ENCODE results near the gene ASPSCR1. TPM values are rescaled to one million over a fixed set of nuclear protein-coding genes. Genes with fewer than 3 reads are reported as not detected.
A peak's percentile ranks its signal among the peaks of the same experiment; 100 is the strongest.

Gene ASPSCR1
- total and polyA plus RNA-seq, 2 donors from 2014 or later, result 35.2 to 57.5 TPM

- Histone ChIP-seq H3K36me3 (ENCODE audit: control insufficient read depth in 2 of 3, insufficient read depth in 3 of 3, low read length in 3 of 3) (no peaks in the 10 kb centered on the region), H3K9me3 (ENCODE audit: control insufficient read depth in 2 of 3, insufficient read depth in 1 of 3, low read length in 3 of 3) (no peaks in the 10 kb centered on the region), H3K9ac (ENCODE audit: low read length in 3 of 3) (no peak overlapping the region), H3K27ac (ENCODE audit: low read depth in 2 of 2, low read length in 2 of 2) (no peak overlapping the region), H3K27me3 (ENCODE audit: control insufficient read depth, insufficient read depth, low read length) (no peaks in the 10 kb centered on the region), H3K4me3 (ENCODE audit: low read length in 3 of 3) (no peak overlapping the region), H3K4me1 (ENCODE audit: control insufficient read depth in 2 of 3, insufficient read depth in 2 of 3, low read depth in 1 of 3, low read length in 3 of 3) (peaks cover 0 to 22% (median 6%) of the 10 kb centered on the region in 3 donors)
- DNase-seq (peak in 3 of 5 donors; percentile 51 to 84 (median 55)), FAIRE-seq (no peak)
- intact Hi-C loops (cut with DNase I), result loop anchor here (10.0 kb wide), 1 partner anchor 55 kb away; the partner anchor contains the start of gene NOTUM
- peak; percentile 46 for TF ChIP-seq CTCF (IDR thresholded peaks at IDR 0.05; ENCODE audit: borderline replicate concordance, extremely low read depth, insufficient read depth)
These were observed 42.5 kb downstream of the ASPSCR1 start for GRCh38 chr17:82019690-82020571.

DNA sequence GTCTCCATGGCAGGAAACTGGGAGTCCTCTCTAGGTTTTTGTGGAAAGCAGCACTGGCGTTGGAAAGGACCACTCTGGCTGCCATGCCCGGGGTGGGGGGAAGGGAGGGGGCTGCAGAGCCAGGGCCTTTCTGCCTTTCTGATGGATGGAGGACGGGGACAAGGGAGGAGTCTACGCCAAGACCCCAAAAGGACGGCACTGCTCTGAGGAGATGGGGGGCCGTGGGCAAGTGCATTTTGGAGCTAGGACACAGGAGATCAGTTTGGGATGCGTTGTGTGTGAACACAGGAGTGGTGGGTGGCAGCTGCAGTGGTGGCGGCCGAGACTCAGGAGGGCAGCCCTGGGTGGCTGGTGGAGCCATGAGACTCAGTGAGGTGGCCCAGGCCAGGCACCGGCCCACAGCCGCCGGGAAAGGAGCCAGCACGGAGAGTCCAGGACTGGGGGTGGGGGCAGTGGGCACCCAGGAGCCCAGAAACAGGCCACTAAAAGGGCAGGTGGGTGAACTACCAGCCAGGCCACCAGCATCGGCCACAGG, 43.2 kb downstream of the ASPSCR1 start:
- intact Hi-C loops (cut with DNase I), result no loop called here
- H3K9me3 ChIP-seq (ENCODE audit: control insufficient read depth in 2 of 3, insufficient read depth in 1 of 3, low read length in 3 of 3), result no peaks in the 10 kb centered on the region
- DNase-seq, result no peak
- no peak overlapping the region for H3K4me3 ChIP-seq (ENCODE audit: low read length in 3 of 3)
- H3K27me3 ChIP-seq (ENCODE audit: control insufficient read depth, insufficient read depth, low read length), result no peaks in the 10 kb centered on the region
- H3K4me1 ChIP-seq (ENCODE audit: control insufficient read depth in 2 of 3, insufficient read depth in 2 of 3, low read depth in 1 of 3, low read length in 3 of 3), result peaks cover 0 to 22% (median 6%) of the 10 kb centered on the region in 3 donors
- H3K9ac ChIP-seq (ENCODE audit: low read length in 3 of 3), result no peak overlapping the region
- no peak overlapping the region for H3K27ac ChIP-seq (ENCODE audit: low read depth in 2 of 2, low read length in 2 of 2)
- no peak for FAIRE-seq
- TF ChIP-seq CTCF (IDR thresholded peaks at IDR 0.05; ENCODE audit: borderline replicate concordance, extremely low read depth, insufficient read depth), result no peak
- H3K36me3 ChIP-seq (ENCODE audit: control insufficient read depth in 2 of 3, insufficient read depth in 3 of 3, low read length in 3 of 3), result no peaks in the 10 kb centered on the region

DNA sequence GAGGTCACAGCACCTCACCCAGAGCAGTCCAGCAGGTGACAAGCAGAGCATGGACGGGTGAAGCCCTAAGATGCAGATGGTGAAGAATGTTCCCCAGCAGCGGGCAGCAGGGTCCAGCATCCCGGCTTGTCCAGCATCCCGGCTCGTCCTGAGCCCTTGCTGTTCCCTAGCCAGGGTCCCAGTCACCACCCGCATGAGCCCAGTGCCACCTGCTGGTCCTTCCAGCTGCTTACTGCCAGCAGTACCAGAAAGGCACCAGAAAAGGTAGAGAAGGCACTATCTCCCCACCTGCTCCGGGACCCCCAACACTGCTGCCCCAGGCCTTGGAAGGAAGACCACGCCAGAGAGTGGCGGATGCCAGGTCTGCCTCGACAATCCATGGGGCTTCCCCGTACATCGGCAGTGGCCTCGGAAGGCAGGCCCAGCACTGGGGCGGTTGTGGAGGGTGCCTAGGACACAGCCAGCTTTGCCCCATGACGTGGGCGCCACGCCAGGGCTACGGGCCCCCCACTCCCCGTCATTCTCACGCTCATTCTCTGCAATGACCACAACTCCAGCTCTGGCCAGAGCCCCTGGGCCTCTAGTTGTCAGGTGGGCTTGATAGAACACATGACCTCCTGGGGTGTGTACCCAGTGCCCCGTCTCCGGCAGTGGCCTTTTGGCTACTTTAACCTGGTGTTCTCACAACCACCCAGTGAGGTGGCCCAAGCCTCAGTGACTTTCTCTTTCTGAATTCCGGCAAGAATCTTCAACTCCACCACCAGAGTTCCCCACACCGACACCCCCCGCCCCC, 43.9 kb downstream of the ASPSCR1 start:
- no peak for FAIRE-seq

More for the DNA sequence above, 43.9 kb downstream of the ASPSCR1 start:
- no peaks in the 10 kb centered on the region for H3K9me3 ChIP-seq (ENCODE audit: control insufficient read depth in 2 of 3, insufficient read depth in 1 of 3, low read length in 3 of 3)
- H3K9ac ChIP-seq (ENCODE audit: low read length in 3 of 3), result peak overlapping the region in 1 of 3 donors; percentile 71
- no peaks in the 10 kb centered on the region for H3K27me3 ChIP-seq (ENCODE audit: control insufficient read depth, insufficient read depth, low read length)
- H3K4me1 ChIP-seq (ENCODE audit: control insufficient read depth in 2 of 3, insufficient read depth in 2 of 3, low read depth in 1 of 3, low read length in 3 of 3), result peaks cover 0 to 24% (median 6%) of the 10 kb centered on the region in 3 donors
- TF ChIP-seq CTCF (IDR thresholded peaks at IDR 0.05; ENCODE audit: borderline replicate concordance, extremely low read depth, insufficient read depth), result peak; percentile 80
- intact Hi-C loops (cut with DNase I), result no loop called here
- no peaks in the 10 kb centered on the region for H3K36me3 ChIP-seq (ENCODE audit: control insufficient read depth in 2 of 3, insufficient read depth in 3 of 3, low read length in 3 of 3)
- H3K27ac ChIP-seq (ENCODE audit: low read depth in 2 of 2, low read length in 2 of 2), result no peak overlapping the region
- peak overlapping the region in 1 of 3 donors; percentile 70 for H3K4me3 ChIP-seq (ENCODE audit: low read length in 3 of 3)
- peak in 3 of 5 donors; percentile 87 to 89 (median 88) for DNase-seq

Data from kidney (tissue), 14 donors.